Heart right ventricle (tissue), 16 donors: ENCODE results near the gene KIF5A. TPM values are rescaled to one million over a fixed set of nuclear protein-coding genes. Genes with fewer than 3 reads are reported as not detected.

ENCODE experiments used
- ATAC-seq, 8 donors: fragments of 200-7000 bp; cut with Tn5 transposase; one replicate each; pipeline ENCODE4 v1.9.1; 2020; ENCODE audit warnings: mild to moderate bottlenecking in 8 of 8, moderate library complexity in 8 of 8, moderate number of reproducible peaks in 1 of 8
- DNase-seq, 2 donors: peaks; one replicate each; pipeline ENCODE4 v3.0.0-alpha.2; 2020
- H3K27ac ChIP-seq, 10 donors: fragments of 200-600 bp; sonication (generic) in 2 of 10; one replicate each; pipeline versions ENCODE4 v1.5.0 to v1.8.0; 2020 to 2022; ENCODE audit warnings: mild to moderate bottlenecking in 3 of 10
- H3K27me3 ChIP-seq, 7 donors: fragments of 200-600 bp; one replicate each; pipeline ENCODE4 v1.8.0; 2021 to 2022; ENCODE audit warnings: mild to moderate bottlenecking in 2 of 7
- H3K36me3 ChIP-seq, 9 donors: fragments of 200-600 bp; sonication (generic) in 1 of 9; one replicate each; pipeline versions ENCODE4 v1.5.0 to v1.8.0; 2020 to 2022; ENCODE audit warnings: mild to moderate bottlenecking in 2 of 9
- H3K4me1 ChIP-seq, 9 donors: fragments of 200-600 bp; sonication (generic) in 1 of 9; one replicate each; pipeline versions ENCODE4 v1.5.0 to v1.8.0; 2020 to 2022; ENCODE audit warnings: mild to moderate bottlenecking in 4 of 9
- H3K4me3 ChIP-seq, 10 donors: fragments of 200-600 bp; sonication (generic) in 2 of 10; one replicate each; pipeline versions ENCODE4 v1.5.0 to v1.8.0; 2020 to 2022; ENCODE audit warnings: mild to moderate bottlenecking in 7 of 10, moderate library complexity in 2 of 10
- H3K9me3 ChIP-seq, 11 donors: fragments of 200-600 bp in 10 of 11; sonication (generic) in 2 of 11; one replicate each; pipeline versions ENCODE4 v1.5.0 to v1.8.0; 2013 to 2022; ENCODE audit warnings: mild to moderate bottlenecking in 2 of 11, control low read depth in 1 of 11, moderate library complexity in 1 of 11
- WGBS, 2 donors: extraction: QIAGEN DNeasy Blood & Tissue Kit; methylation state at CpG; one replicate each; pipeline ENCODE4 v1.1.7; 2013; ENCODE audit warnings: inconsistent platforms in 1 of 2; 5-methylcytosine and 5-hydroxymethylcytosine counted together
- intact Hi-C, 10 donors: fragments of 100-400 bp; cut with DNase I; formaldehyde crosslinking; loops; one replicate each; pipeline versions ENCODE4 v1.11.1 to v1.14.2; 2022
- polyA plus RNA-seq, 2 donors: library from polyadenylated mRNA; stranded (reverse); fragments of 200-250 nt; gene quantifications; one replicate each; pipeline ENCODE4 v1.2.3, GENCODE V29; 2013
- total RNA-seq, 10 donors: library from RNA; stranded (reverse); fragmentation: NEBNext Ultra II Directional in 3 of 10; extraction: Animal tissue kit (Norgen Biotek cat#: 25700) in 3 of 10; gene quantifications; one replicate each; pipeline versions ENCODE4 v1.2.1 to v1.2.4, GENCODE V29; 2021 to 2023
- TF ChIP-seq, protein P1 (sequence below), 9 donors: fragments of 200-600 bp; sonication (generic) in 2 of 9; IDR thresholded peaks; one replicate each; pipeline versions ENCODE4 v1.5.0 to v1.8.0; 2021 to 2022; ENCODE audit warnings: antibody characterized with exemption in 9 of 9, mild to moderate bottlenecking in 5 of 9, moderate library complexity in 1 of 9
- donor health status: Arrhythmogenic right ventricular cardiomyopathy.
- donor health status: ischemic (EF 13 %, LVEDD 7.1; RV severe dilation, severe dysfunction).
- donor health status: healthy with polysubstance abuse.
- donor health status: DM: no; HTN: yes; CAD: no.
- donor health status: DM: no; HTN: no; CAD: no.
- donor health status: ischemic (EF 25% LVEDD 6.9; RV normal size, moderate dysfunction).
- donor health status: ischemic (EF 25% LVEDD 5.7; RV mildly dilated, moderate dysfunction).
- donor health status: healthy.
- donor health status: DM: yes; HTN: yes; CAD: no.
- donor health status: Ischemic cardiomyopathy.
- donor health status: ischemic (EF 35%, LVEDD 5.7; RV mildly dilated, moderate dysfunction).
- donor health status: nonischemic (EF 11% LVEDD 7.7; RV severe dilation, severe dysfunction).
- donor health status: DM: yes; HTN: yes; CAD: no.
- donor health status: PGD.
- donor health status: ischemic (EF 29% LVEDD 5.4; RV normal size, mild dysfunction).
- donor health status: nonischemic (EF 23%, LVEDD 6.1; RV moderate dilation, normal function).

The KIF5A gene
- total and polyA plus RNA-seq, 12 donors = 0.05 to 0.29 (median 0.07) TPM; not detected in 5

DNA sequence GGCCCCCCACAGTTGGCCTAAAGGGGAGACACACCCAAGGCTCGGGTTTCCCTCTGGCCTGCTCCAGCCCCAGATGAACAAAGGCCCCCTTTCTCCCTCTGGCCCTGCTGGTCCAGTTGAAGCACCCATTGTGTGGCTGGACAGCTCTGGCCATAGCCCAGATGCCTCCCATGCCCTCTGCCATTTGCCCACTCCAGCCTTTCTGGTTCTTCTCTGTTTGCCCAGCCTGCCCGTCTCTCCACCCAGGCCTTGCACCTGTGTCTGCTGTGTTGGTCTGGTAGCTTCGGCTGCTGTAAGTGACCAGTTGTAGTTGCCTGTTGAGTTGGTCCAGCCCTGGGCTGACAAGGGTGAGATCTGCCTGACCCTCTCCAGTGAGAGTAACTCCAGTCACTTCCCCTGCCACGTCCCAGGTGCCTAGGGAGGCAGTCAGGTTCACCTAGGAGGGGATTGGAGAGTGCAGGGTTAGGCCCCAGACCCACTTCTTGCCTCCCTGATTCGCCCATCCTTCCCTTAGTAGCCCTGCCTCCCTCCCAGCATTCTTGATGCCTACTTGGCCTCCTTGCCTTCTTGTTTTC is 80.1 kb downstream of the KIF5A start:
- H3K27me3 ChIP-seq = peaks cover 6 to 100% (median 62%) of the 10 kb centered on the region in 7 donors
- peaks cover 0 to 5% (median 0%) of the 10 kb centered on the region in 9 donors for H3K36me3 ChIP-seq
- TF ChIP-seq, protein P1, sequence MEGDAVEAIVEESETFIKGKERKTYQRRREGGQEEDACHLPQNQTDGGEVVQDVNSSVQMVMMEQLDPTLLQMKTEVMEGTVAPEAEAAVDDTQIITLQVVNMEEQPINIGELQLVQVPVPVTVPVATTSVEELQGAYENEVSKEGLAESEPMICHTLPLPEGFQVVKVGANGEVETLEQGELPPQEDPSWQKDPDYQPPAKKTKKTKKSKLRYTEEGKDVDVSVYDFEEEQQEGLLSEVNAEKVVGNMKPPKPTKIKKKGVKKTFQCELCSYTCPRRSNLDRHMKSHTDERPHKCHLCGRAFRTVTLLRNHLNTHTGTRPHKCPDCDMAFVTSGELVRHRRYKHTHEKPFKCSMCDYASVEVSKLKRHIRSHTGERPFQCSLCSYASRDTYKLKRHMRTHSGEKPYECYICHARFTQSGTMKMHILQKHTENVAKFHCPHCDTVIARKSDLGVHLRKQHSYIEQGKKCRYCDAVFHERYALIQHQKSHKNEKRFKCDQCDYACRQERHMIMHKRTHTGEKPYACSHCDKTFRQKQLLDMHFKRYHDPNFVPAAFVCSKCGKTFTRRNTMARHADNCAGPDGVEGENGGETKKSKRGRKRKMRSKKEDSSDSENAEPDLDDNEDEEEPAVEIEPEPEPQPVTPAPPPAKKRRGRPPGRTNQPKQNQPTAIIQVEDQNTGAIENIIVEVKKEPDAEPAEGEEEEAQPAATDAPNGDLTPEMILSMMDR (IDR thresholded peaks at IDR 0.05) = no peak
- H3K9me3 ChIP-seq = no peaks in the 10 kb centered on the region
- WGBS, 2 donors = 87 to 88% methylated on average over 5 of the region's 5 CpGs
- ATAC-seq (no peak), DNase-seq (no peak)
- peaks cover 0 to 39% (median 21%) of the 10 kb centered on the region in 9 donors for H3K4me1 ChIP-seq
- no peak overlapping the region for H3K27ac ChIP-seq
- no peak overlapping the region for H3K4me3 ChIP-seq
- intact Hi-C loops = loop anchor here in 4 of 10 donors (5.0 to 10.0 kb wide), 3 partner anchors 165 to 175 kb away; partner anchors contain the start of genes GLI1 (in 3 of the 4) and INHBE (in 3 of the 4)

DNA sequence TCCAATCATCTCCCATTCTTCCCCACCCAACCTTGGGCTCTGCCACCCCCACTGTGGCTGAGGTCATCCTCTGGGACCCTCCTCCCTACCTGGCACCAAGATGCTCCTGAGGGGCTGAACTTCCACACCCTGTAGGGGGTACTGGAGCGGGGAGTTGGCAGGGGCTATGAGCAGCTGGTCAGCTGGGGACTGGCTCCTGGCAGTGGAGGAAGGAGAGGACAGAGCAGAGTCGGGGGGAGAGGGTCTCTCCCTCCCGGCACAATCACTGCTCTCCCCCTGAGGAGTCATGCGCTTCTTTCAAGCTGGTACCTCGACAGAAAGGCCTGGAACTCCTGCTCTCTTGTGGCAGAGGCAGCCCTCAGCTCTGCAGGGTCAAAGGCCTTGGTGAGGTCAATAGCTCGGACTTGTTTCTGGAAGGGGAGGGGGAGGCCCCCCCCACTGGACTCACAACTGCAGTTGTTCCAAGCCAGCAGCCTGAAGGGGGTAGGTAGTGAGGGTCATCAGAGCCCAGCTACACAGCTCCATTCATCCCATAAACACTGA is 81.1 kb downstream of the KIF5A start:
- peaks cover 6 to 100% (median 65%) of the 10 kb centered on the region in 7 donors for H3K27me3 ChIP-seq
- no peak for DNase-seq
- H3K36me3 ChIP-seq = no peaks in the 10 kb centered on the region
- peak overlapping the region in 1 of 10 donors; percentile 70 for H3K4me3 ChIP-seq
- TF ChIP-seq, protein P1 (IDR thresholded peaks at IDR 0.05) = no peak
- intact Hi-C loops = loop anchor here in 2 of 10 donors (5.0 kb wide), 1 partner anchor 174 kb away; the partner anchor contains the start of genes GLI1 (in 2 of the 2) and INHBE (in 2 of the 2)
- 61% methylated on average over 6 of the region's 6 CpGs for WGBS, 2 donors
- peaks cover 0 to 39% (median 21%) of the 10 kb centered on the region in 9 donors for H3K4me1 ChIP-seq
- no peak for ATAC-seq
- H3K9me3 ChIP-seq = no peaks in the 10 kb centered on the region
- H3K27ac ChIP-seq = no peak overlapping the region

DNA sequence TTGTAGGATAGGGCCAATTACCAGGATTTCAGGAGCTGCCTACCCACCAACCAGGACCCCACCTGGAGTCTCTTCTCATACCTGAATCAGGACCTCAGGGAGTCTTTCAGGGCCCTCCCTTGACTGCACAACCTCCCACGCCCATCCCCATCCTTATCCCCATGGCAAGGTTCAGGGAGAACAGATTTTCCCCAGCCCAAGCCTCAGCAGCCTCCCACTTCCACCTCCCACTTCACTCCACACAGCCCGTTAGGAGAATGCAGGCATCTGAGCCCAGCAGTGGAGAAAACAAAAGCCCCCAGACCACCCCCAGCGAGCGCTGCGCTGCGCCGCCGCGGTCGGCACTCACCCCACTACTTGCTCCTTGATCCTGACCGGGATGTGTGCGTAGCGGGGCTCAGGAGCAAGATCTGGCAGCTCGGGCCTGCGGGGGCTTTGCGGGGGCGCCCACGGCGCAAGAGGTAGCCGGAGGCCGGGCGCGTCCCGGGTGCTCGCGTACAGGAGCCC is 81.8 kb downstream of the KIF5A start:
- intact Hi-C loops = loop anchor here in 3 of 10 donors (2.0 to 5.0 kb wide), 2 partner anchors 49 to 174 kb away; partner anchors contain the start of genes GLI1 (in 2 of the 3) and INHBE (in 2 of the 3)
- no peak for DNase-seq
- 12% methylated on average over 17 to 26 of the region's 26 CpGs for WGBS, 2 donors
- TF ChIP-seq, protein P1 (IDR thresholded peaks at IDR 0.05) = no peak
- Histone ChIP-seq H3K27me3 (peaks cover 6 to 96% (median 60%) of the 10 kb centered on the region in 7 donors), H3K9me3 (no peaks in the 10 kb centered on the region), H3K4me1 (peaks cover 0 to 33% (median 21%) of the 10 kb centered on the region in 9 donors), H3K27ac (peak overlapping the region in 2 of 10 donors; percentile 13 to 28), H3K4me3 (peak overlapping the region in 9 of 10 donors; percentile 57 to 78 (median 66)), H3K36me3 (no peaks in the 10 kb centered on the region)
- ATAC-seq = peak in 2 of 8 donors; percentile 3 to 15
